Measurements from ENCODE around the gene CCDC80.
A peak's percentile ranks its signal among the peaks of the same experiment; 100 is the strongest.

GRCh38 chr3:112653209-112653871 is 12.4 kb upstream of the CCDC80 start:
- TF ChIP-seq MAX (IDR thresholded peaks at IDR 0.05) (no peak), TEAD4 (IDR thresholded peaks at IDR 0.05) (peak; percentile 47), YY1 (IDR thresholded peaks at IDR 0.05; ENCODE audit: low read depth) (no peak), CEBPB (IDR thresholded peaks at IDR 0.05) (no peak), REST (IDR thresholded peaks at IDR 0.05; ENCODE audit: low read depth) (no peak), CREB1 (IDR thresholded peaks at IDR 0.05; ENCODE audit: low read depth) (no peak), FOXM1 (IDR thresholded peaks at IDR 0.05; ENCODE audit: borderline replicate concordance, low read depth) (no peak), USF1 (IDR thresholded peaks at IDR 0.05) (no peak), EP300 (IDR thresholded peaks at IDR 0.05; ENCODE audit: borderline replicate concordance) (peak; percentile 50; the same call in 1 of the 2 replicates), EGR1 (IDR thresholded peaks at IDR 0.05) (no peak), TCF12 (IDR thresholded peaks at IDR 0.05; ENCODE audit: low read depth) (no peak), RAD21 (IDR thresholded peaks at IDR 0.05; ENCODE audit: low read depth) (no peak), NFIC (IDR thresholded peaks at IDR 0.05) (no peak)
